Stimulated activated CD8-positive, alpha-beta memory T cell treated with anti-CD3 and anti-CD28 coated beads, Interleukin-15, amount 100 ng/mL, for 4 hours (primary cell): ENCODE data around the gene LIN7C.

Experiments used
- DNase-seq, 2 donors: peaks; one replicate each; pipeline ENCODE4 v3.0.0-alpha.2; 2020; ENCODE audit warnings: low read depth in 2 of 2

LIN7C gene

DNA sequence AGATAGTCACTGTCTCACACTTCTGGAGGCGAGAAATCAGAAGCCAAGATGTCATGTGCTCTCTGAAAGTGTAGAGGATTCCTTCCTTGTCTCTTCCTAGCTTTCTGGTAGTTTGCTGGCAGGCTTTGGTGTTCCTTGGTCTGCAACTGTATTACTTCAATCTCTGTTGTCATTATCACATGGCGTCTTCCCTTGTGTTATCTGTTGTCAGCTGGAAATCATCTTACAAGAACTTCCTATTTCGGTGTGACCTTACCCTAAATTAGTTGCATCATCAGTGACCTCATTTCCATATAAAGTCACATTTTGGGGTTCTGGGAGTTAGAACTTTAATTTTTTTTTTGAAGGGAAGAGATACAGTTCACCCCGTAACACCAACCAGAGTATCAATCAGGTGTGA, 3.3 kb upstream of the LIN7C start:
- DNase-seq, result no peak

GRCh38 chr11:27507557-27508322, 1.2 kb upstream of the LIN7C start:
- no peak for DNase-seq

- DNase-seq, result no peak
These were observed 788 bp downstream of the LIN7C start for GRCh38 chr11:27505781-27506180.

DNA sequence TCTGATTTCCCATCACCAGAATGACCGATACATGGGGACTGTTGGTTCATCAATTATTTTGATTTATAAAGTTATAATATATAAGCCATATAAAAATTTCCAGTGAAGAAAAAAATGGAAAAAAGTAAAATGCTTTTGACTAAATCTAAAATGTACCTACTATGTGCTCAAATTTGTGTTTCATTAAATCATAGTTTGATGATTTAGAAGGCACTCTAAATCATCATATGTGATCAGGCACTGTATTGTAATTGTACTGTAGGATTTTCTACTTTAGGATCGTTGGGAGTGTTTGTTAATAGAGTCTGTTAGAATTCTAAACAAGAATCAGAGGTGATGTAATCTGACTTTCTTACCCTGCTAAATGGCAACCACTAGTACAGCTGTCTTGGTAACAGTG, 2.4 kb downstream of the LIN7C start:
- DNase-seq, result no peak

DNA sequence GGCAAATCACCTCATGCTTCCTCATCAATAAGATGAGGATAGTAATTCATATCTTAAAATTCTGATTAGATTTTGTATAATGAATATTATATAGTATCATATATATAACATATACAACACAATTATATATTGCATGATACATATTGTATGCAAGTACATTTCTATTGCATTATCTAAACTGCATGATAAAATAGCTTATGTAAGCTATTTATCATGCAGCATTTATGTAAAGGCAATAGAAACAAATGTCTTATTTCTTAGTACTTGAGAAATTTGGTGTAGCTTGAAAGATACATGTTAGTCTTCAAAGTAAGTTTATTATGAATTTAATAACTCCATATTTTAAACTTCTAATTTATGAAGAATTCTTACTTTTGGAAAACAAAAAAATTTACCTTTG, 5.5 kb downstream of the LIN7C start:
- DNase-seq, result no peak

GRCh38 chr11:27497911-27498310, 8.7 kb downstream of the LIN7C start:
- DNase-seq, result no peak

GRCh38 chr11:27497284-27497866, 9.2 kb downstream of the LIN7C start:
- DNase-seq, result no peak

DNA sequence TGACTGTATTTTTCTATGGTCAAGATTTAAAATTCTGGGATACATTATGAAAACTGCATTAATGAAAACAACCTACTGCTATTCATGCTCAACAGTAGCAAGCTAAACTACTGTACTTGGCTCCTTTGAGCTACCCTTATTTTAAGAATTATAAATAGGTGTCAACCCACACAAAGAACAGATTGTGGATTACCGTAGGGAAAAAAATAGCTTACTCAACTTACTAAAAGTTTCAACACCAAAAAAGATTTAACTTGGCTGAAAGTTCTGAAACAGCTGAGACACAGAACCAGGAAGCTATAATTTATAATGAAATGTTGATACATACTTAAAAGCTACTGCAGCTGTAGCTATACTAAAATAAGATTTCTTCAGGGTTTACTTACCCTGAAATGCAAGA, 10.1 kb downstream of the LIN7C start:
- no peak for DNase-seq

GRCh38 chr11:27495710-27496300, 10.8 kb downstream of the LIN7C start:
- no peak for DNase-seq

DNA sequence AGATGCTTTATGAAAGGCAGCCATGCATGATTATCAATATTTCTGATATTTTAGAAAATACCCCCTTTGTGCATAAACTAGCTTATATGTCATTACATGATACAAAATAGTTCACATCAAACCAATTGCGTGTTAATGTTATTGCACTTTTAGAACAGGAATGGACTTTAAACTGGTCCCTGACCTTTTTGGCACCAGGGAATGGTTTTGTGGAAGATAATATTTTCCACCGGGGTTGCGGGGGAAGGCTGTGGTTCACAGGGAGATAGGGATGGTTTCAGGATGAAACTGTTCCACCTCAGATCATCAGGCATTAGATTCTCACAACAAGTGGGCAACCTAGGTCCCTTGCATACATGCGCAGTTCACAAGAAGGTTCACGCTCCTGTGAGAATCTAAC, 17.5 kb downstream of the LIN7C start:
- no peak for DNase-seq

- DNase-seq, result no peak
These were observed 18.9 kb downstream of the LIN7C start for GRCh38 chr11:27487706-27488105.

DNA sequence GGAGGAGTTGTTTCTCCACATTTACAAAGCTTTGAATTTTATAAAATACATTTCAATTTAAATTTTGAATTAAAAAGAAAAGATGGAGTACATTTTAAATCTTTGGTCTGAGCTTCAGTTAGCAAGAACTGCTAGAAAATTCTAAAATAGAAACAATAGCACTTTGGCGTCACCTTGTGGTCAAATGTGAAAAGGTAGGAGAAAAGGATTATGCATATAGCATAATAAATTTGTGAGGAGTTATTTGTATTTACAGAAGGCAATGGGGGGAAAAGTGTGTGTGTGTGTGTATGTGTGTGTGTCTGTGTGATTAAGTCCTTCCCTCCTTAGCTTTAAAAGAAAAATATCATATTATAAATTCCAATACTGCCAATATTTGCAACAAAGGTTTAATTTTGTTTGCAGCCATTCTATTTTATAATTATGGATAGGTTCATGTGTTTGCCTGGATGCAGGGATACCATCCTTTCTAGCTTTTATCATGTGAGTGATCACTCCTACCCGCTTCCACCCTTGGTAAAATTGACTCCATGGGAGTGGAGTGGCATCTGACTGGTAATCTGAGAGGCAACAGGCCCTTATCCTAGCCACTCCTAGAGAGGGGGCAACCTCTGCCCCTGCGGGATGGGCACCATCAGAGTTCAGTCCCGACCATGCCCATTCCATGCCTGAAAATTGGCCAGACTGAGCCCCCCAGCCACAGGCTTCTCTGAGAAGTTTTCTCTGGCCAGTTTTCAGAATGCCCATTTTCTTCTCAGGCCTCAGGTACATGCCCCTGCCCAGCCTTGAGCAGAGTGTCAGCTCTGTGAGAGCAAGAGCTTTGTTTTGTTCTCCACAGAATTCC, 20.4 kb downstream of the LIN7C start:
- DNase-seq, result no peak

- no peak for DNase-seq
These were observed 23.8 kb downstream of the LIN7C start for GRCh38 chr11:27482793-27483192.

DNA sequence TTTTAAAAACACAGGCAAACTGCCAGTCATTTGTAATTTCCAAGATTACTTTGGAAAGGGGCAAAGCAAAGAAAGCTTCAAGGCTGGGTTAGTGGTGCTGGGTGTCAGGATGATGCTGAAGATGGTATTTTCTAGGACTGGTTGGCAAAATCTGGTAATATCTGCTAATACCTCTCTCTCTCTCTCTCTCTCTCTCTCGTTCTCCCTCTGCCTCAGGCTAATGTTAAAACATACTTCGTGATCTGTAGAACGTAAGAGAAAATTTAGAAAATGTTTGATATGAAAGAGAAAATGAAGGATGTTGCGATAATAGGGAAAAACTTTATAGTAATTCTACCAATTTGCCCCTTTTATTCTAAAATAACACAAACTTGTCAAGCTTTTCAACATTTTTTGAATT, 24.6 kb downstream of the LIN7C start:
- no peak for DNase-seq

DNA sequence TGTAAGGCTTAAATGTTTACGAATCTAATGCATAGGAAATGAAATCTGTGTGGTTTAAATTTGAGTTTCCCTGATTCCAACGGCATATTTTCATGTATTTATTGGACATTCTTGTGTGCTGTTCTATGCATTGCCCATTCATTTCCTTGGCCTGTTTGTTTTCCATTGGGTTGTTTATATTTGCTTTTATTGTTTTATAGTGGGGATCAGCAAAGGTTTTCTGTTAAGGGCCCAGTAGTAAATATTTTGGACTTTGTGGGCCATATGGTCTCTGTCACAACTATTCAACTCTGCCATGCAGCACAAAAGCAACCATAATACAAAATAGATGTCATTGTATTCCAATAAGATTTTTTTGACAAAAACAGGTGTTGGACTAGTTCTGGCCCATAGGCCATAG, 28.7 kb downstream of the LIN7C start:
- DNase-seq, result no peak

GRCh38 chr11:27477243-27477642, 29.3 kb downstream of the LIN7C start:
- DNase-seq, result no peak

DNA sequence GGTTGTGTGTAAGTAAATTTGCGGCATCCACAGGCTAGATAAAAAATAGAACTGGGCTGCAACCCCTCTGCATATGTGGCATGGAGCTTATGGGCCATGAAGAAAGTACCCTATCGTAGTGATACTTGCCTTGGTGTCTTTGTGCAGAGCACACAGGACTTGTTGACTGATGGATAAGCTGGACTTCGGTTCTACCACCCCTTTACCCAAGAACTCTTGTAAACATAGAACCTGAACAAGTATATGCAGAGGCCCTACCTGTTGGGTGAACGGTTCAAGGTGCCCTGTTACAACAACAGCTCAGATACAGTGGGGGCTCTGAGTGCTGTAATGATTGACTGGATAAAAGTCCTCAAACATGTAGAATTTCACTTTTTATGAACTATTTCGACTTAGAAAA, 30.9 kb downstream of the LIN7C start:
- DNase-seq, result no peak

GRCh38 chr11:27473017-27473406, 33.6 kb downstream of the LIN7C start:
- DNase-seq, result no peak

DNA sequence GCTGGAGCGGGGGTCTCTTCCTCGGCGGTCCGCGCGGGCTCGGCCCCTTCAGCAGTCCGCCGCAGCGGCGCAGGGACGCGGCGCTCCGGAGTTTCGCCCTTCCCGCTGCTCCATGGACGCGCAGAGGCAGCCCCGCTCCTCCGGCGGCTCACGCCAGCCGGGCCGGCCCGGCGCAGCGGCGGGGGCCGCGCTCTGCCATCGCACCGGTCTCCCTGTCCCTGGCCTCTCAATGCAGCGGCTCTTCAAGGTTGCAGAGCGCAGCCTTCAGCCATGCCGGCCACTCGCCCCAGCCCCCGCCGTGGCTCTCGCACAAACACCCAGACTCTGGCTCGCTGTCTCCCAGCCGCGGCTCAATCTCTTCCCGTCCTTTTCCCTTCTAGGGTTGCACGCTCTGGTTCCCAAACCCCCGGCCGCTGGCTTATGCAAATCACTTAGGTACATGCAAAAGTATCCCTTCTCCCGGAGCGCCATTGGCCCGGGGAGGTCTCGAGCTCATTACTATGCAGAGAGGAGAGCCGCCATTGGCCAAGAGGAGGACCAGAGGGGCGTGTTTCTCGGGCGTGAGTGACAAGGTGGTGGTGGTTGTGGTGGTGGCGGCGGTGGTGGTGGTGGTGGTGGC, 34.1 kb downstream of the LIN7C start, which contains the start of gene LGR4:
Gene LGR4, minus strand, starts transcription at position 393 of the 619 bp plus-strand sequence. CDS start 488 bp downstream, outside the sequence.
- peak; percentile 27 to 46 for DNase-seq

- no peak for DNase-seq
These were observed 34.8 kb downstream of the LIN7C start for GRCh38 chr11:27471589-27472397.
